SU-DHL-6 (cell line): Measurements from ENCODE around the gene NCOA1.
"Not testable (repeated sequence)": the region's sequence is repeated elsewhere in the genome, so short reads cannot be mapped to it uniquely, and the experiment has no call there.

ENCODE experiments used
- H2AFZ ChIP-seq: fragments of 200-600 bp; sonication (generic); 2 replicates; pipeline ENCODE4 v1.6.1; 2014; ENCODE audit warnings: low read depth, mild to moderate bottlenecking, moderate library complexity, mixed read lengths, antibody characterized with exemption, low read length; ENCODE audit not compliant: severe bottlenecking
- H3F3A ChIP-seq: fragments of 200-600 bp; shearing (Covaris generic); 2 replicates; pipeline ENCODE4 v1.6.0; 2016; ENCODE audit warnings: antibody characterized with exemption, mild to moderate bottlenecking; ENCODE audit not compliant: insufficient read depth
- H3K27ac ChIP-seq: fragments of 200-600 bp; sonication (generic); 2 replicates; pipeline ENCODE4 v1.5.1; 2016; ENCODE audit warnings: low read depth, mild to moderate bottlenecking, low read length, moderate library complexity, mixed read lengths
- H3K27me3 ChIP-seq: fragments of 200-600 bp; sonication (generic), shearing (Covaris generic); 2 replicates; pipeline ENCODE4 v1.6.0; 2014; ENCODE audit warnings: mild to moderate bottlenecking, low read length
- H3K36me3 ChIP-seq: fragments of 200-600 bp; sonication (generic); 2 replicates; pipeline ENCODE4 v1.6.1; 2014; ENCODE audit warnings: mild to moderate bottlenecking, low read length, mixed read lengths
- H3K4me2 ChIP-seq: fragments of 300-600, 200-600 bp; shearing (Covaris generic), sonication (generic); 2 replicates; pipeline ENCODE4 v1.6.0; 2014; ENCODE audit warnings: low read length, low read depth, mild to moderate bottlenecking; ENCODE audit not compliant: poor library complexity, severe bottlenecking
- H3K4me3 ChIP-seq: fragments of 200-600 bp; sonication (generic); 2 replicates; pipeline ENCODE4 v1.5.1; 2014; ENCODE audit warnings: antibody characterized with exemption, low read length, mild to moderate bottlenecking, mixed read lengths; ENCODE audit not compliant: insufficient read depth, poor library complexity, severe bottlenecking
- H3K79me2 ChIP-seq: fragments of 200-600 bp; sonication (generic); 2 replicates; pipeline ENCODE4 v1.6.1; 2014; ENCODE audit warnings: mild to moderate bottlenecking, low read length, moderate library complexity; ENCODE audit not compliant: insufficient read depth
- H3K9ac ChIP-seq: fragments of 200-600 bp; sonication (generic); 2 replicates; pipeline ENCODE4 v1.7.0; 2014; ENCODE audit warnings: mild to moderate bottlenecking, low read length
- H3K9me2 ChIP-seq: fragments of 200-600 bp; sonication (generic); replicated peaks from 2 replicates; pipeline ENCODE4 v1.6.1; 2014; ENCODE audit warnings: low read length; ENCODE audit not compliant: insufficient read depth
- H3K9me3 ChIP-seq: fragments of 200-600 bp; sonication (generic); 2 replicates; pipeline ENCODE4 v1.6.1; 2014; ENCODE audit warnings: low read length, mixed read lengths; ENCODE audit not compliant: insufficient read depth
- H4K20me1 ChIP-seq: fragments of 200-600 bp; sonication (generic); 2 replicates; pipeline ENCODE4 v1.6.1; 2014; ENCODE audit warnings: low read depth, mild to moderate bottlenecking, antibody characterized with exemption, low read length, moderate library complexity, mixed read lengths
- EZH2phosphoT487 ChIP-seq: fragments of 200-600 bp; sonication (generic), shearing (Covaris generic); conservative IDR thresholded peaks from 2 replicates; pipeline ENCODE4 v1.6.1; 2018; ENCODE audit warnings: mild to moderate bottlenecking, antibody characterized with exemption, low read length, moderate library complexity, mixed read lengths
- TF ChIP-seq, protein P1 (sequence below): fragments of 200-600 bp; sonication (generic); IDR thresholded peaks from one replicate; pipeline ENCODE4 v1.5.1; 2017; ENCODE audit warnings: antibody characterized with exemption, mild to moderate bottlenecking, low read length, moderate library complexity; ENCODE audit not compliant: insufficient read depth, poor library complexity, severe bottlenecking

The NCOA1 gene

DNA sequence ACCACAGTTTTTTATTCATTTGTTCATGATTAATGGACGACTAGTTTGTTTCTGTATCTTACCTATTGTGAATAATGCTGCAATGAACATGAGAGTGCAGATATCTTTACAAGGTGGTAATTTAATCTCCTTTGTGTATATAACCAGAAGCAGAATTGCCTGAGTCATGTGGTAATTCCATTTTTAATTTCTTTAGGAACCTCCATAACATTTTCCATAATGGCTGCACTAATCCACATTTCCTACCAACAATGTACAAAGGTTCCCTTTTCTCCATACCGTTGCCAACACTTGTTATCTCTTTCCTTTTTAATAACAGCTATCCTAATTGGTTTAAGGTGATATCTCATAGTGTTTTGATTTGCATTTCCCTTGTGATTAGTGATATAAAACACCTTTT lies 36.5 kb downstream of the NCOA1 start:
- no peak overlapping the region for H3K4me2 ChIP-seq
- H3K27me3 ChIP-seq: no peaks in the 10 kb centered on the region
- H3K79me2 ChIP-seq: no peaks in the 10 kb centered on the region
- H3K9ac ChIP-seq: no peak overlapping the region
- H3F3A ChIP-seq: no peaks in the 10 kb centered on the region
- H3K27ac ChIP-seq: no peak overlapping the region
- TF ChIP-seq, protein P1, sequence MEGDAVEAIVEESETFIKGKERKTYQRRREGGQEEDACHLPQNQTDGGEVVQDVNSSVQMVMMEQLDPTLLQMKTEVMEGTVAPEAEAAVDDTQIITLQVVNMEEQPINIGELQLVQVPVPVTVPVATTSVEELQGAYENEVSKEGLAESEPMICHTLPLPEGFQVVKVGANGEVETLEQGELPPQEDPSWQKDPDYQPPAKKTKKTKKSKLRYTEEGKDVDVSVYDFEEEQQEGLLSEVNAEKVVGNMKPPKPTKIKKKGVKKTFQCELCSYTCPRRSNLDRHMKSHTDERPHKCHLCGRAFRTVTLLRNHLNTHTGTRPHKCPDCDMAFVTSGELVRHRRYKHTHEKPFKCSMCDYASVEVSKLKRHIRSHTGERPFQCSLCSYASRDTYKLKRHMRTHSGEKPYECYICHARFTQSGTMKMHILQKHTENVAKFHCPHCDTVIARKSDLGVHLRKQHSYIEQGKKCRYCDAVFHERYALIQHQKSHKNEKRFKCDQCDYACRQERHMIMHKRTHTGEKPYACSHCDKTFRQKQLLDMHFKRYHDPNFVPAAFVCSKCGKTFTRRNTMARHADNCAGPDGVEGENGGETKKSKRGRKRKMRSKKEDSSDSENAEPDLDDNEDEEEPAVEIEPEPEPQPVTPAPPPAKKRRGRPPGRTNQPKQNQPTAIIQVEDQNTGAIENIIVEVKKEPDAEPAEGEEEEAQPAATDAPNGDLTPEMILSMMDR: no peak
- no peak for TF ChIP-seq EZH2phosphoT487
- H2AFZ ChIP-seq: no peak overlapping the region
- H4K20me1 ChIP-seq: no peaks in the 10 kb centered on the region
- peaks cover 9% of the 10 kb centered on the region; the same call in 1 of the 2 replicates for H3K9me3 ChIP-seq
- H3K36me3 ChIP-seq: no peaks in the 10 kb centered on the region
- no peaks in the 10 kb centered on the region for H3K9me2 ChIP-seq
- H3K4me3 ChIP-seq: no peak overlapping the region

DNA sequence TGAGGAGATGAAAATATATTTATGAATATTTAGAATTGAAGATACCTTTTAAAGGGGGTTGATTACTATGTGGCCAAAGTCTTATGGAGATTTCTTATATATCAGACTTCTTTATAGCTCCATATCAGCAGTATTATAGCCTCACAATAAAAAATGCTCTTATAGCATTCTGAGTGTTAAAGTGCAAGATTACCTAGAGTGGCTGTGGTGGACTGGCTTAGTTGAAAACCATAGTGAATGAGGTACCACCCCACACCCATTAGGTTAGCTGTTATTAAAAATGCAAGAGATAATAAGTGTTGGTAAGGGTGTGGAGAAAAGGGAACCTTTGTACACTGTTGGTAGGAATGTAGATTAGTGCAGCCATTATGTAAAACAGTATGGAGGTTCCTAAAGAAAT lies 39.7 kb downstream of the NCOA1 start:
- Histone ChIP-seq H3K4me3 (no peak overlapping the region), H3K9ac (no peak overlapping the region), H3K4me2 (no peak overlapping the region), H3K36me3 (no peaks in the 10 kb centered on the region), H2AFZ (no peak overlapping the region), H3K27me3 (no peaks in the 10 kb centered on the region), H3K27ac (no peak overlapping the region), H3K9me3 (peaks cover 9% of the 10 kb centered on the region; the same call in 1 of the 2 replicates), H4K20me1 (no peaks in the 10 kb centered on the region), H3K9me2 (no peaks in the 10 kb centered on the region), H3K79me2 (no peaks in the 10 kb centered on the region), H3F3A (no peaks in the 10 kb centered on the region)
- TF ChIP-seq EZH2phosphoT487: no peak
- TF ChIP-seq, protein P1: no peak

DNA sequence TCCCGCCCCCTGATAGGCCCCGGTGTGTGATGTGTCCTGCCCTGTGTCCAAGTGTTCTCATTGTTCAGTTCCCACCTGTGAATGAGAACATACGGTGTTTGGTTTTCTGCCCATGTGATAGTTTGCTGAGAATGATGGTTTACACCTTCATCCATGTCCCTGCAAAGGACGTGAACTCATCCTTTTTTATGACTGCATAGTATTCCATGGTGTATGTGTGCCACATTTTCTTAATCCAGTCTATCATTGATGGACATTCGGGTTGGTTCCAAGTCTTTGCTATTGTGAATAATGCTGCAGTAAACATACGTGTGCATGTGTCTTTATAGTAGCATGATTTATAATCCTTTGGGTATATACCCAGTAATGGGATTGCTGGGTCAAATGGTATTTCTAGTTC lies 40.6 kb downstream of the NCOA1 start:
- not testable (repeated sequence) for H3K9me2 ChIP-seq, H3K9me3 ChIP-seq

DNA sequence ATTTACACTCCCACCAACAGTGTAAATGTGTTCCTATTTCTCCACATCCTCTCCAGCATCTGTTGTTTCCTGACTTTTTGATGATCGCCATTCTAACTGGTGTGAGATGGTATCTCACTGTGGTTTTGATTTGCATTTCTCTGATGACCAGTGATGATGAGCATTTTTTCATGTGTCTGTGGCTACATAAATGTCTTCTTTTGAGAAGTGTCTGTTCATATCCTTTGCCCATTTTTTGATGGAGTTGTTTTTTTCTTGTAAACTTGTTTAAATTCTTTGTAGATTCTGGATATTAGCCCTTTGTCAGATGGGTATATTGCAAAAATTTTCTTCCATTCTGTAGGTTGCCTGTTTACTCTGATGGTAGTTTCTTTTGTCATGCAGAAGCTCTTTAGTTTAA lies 41.0 kb downstream of the NCOA1 start:
- not testable (repeated sequence) for H3K36me3 ChIP-seq, H3K9me2 ChIP-seq, H3K9ac ChIP-seq

More for the DNA sequence above, 40.6 kb downstream of the NCOA1 start:
- H3F3A ChIP-seq, H3K9ac ChIP-seq, H3K27ac ChIP-seq, H3K36me3 ChIP-seq, H3K4me3 ChIP-seq, H3K4me2 ChIP-seq, H3K27me3 ChIP-seq, H3K79me2 ChIP-seq, H2AFZ ChIP-seq, H4K20me1 ChIP-seq: not testable (repeated sequence)

DNA sequence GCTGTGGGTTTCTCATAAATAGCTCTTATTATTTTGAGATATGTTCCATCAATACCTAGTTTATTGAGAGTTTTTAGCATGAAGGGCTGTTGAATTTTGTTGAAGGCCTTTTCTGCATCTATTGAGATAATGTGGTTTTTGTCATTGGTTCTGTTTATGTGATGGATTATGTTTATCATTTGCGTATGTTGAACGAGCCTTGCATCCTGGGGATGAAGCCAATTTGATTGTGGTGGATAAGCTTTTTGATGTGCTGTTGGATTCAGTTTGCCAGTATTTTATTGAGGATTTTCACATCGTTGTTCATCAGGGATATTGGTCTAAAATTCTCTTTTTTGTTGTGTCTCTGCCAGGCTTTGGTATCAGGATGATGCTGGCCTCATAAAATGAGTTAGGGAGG lies 42.5 kb downstream of the NCOA1 start:
- not testable (repeated sequence) for H3F3A ChIP-seq, H3K36me3 ChIP-seq, H2AFZ ChIP-seq, H4K20me1 ChIP-seq, H3K79me2 ChIP-seq, H3K27me3 ChIP-seq, H3K4me3 ChIP-seq, H3K9ac ChIP-seq, H3K9me2 ChIP-seq, H3K4me2 ChIP-seq, H3K27ac ChIP-seq
- H3K9me3 ChIP-seq: peaks cover 14% of the 10 kb centered on the region; the same call in 1 of the 2 replicates

More for the DNA sequence above, 41.0 kb downstream of the NCOA1 start:
- not testable (repeated sequence) for H3K4me2 ChIP-seq, H3K79me2 ChIP-seq, H3K27me3 ChIP-seq, H3F3A ChIP-seq, H3K9me3 ChIP-seq, H4K20me1 ChIP-seq, H2AFZ ChIP-seq, H3K4me3 ChIP-seq, H3K27ac ChIP-seq
